ENCODE results near the gene RGS18.

The RGS18 gene

GRCh38 chr1:192158181-192158580 lies at the start of gene RGS18:
Gene RGS18, plus strand, starts transcription at chr1:192158462. Its CDS starts 176 bp downstream, at chr1:192158638.
- DNase-seq (ENCODE audit: low read depth, low spot score), result no peak
- CTCF ChIA-PET, result no interaction called here
- TF ChIP-seq CTCF (IDR thresholded peaks at IDR 0.05; ENCODE audit: insufficient read depth, low read length, missing control alignments), result no peak
- H3K4me3 ChIP-seq (ENCODE audit: low read depth, low read length), result no peak within 1 kb of the TSS
- POLR2A ChIA-PET, result no interaction called here

GRCh38 chr1:192109576-192109975 lies 48.7 kb upstream of the RGS18 start:
- TF ChIP-seq CTCF (IDR thresholded peaks at IDR 0.05; ENCODE audit: insufficient read depth, low read length, missing control alignments), result no peak
- no peak overlapping the region for H3K4me3 ChIP-seq (ENCODE audit: low read depth, low read length)
- ChIA-PET CTCF (no interaction called here), POLR2A (no interaction called here)
- no peak for DNase-seq (ENCODE audit: low read depth, low spot score)

- TF ChIP-seq CTCF (IDR thresholded peaks at IDR 0.05; ENCODE audit: insufficient read depth, low read length, missing control alignments), result no peak
- POLR2A ChIA-PET, result no interaction called here
- no peak overlapping the region for H3K4me3 ChIP-seq (ENCODE audit: low read depth, low read length)
- DNase-seq (ENCODE audit: low read depth, low spot score), result no peak
- CTCF ChIA-PET, result no interaction called here
Measured at GRCh38 chr1:192115000-192115399, 43.3 kb upstream of the RGS18 start.

GRCh38 chr1:192118881-192119405 lies 39.3 kb upstream of the RGS18 start:
- CTCF ChIA-PET, result no interaction called here
- H3K4me3 ChIP-seq (ENCODE audit: low read depth, low read length), result no peak overlapping the region
- POLR2A ChIA-PET, result no interaction called here
- DNase-seq (ENCODE audit: low read depth, low spot score), result no peak
- no peak for TF ChIP-seq CTCF (IDR thresholded peaks at IDR 0.05; ENCODE audit: insufficient read depth, low read length, missing control alignments)

- no peak for DNase-seq (ENCODE audit: low read depth, low spot score)
- CTCF ChIA-PET, result interaction anchor here (1.3 kb wide), 1 partner anchor 31 kb away, joined by 5 read pairs; no protein-coding TSS in a partner anchor
- TF ChIP-seq CTCF (IDR thresholded peaks at IDR 0.05; ENCODE audit: insufficient read depth, low read length, missing control alignments), result no peak
- POLR2A ChIA-PET, result no interaction called here
- H3K4me3 ChIP-seq (ENCODE audit: low read depth, low read length), result no peak overlapping the region
Measured at GRCh38 chr1:192119701-192120100, 38.6 kb upstream of the RGS18 start.

- no peak for DNase-seq (ENCODE audit: low read depth, low spot score)
- no peak overlapping the region for H3K4me3 ChIP-seq (ENCODE audit: low read depth, low read length)
- no peak for TF ChIP-seq CTCF (IDR thresholded peaks at IDR 0.05; ENCODE audit: insufficient read depth, low read length, missing control alignments)
- ChIA-PET POLR2A (no interaction called here), CTCF (no interaction called here)
Measured at GRCh38 chr1:192122668-192123067, 35.6 kb upstream of the RGS18 start.

All from AG04449 (cell line).